ENCODE data around the gene KCTD15.

Gene KCTD15

DNA sequence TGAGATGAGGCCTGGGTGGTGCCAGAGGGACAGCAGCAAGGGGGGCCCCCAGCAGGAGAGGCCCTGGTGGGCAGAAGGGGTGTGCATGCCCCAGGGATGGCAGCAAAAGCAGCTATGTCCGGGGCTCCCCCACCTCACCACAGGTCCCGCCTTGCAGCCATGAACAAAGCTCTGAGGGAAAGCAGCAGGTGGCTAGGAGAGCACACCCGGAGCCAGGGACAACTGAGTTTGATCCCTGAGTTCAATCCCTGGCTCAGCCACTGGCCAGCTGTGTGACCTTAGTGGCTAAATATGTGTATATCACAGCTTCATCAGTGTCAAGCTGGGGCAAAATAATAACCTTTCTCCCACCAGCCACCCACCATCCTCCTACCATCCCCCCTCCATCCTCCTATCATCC is 47.7 kb upstream of the KCTD15 start:
- Histone ChIP-seq H3K79me2 (ENCODE audit: insufficient read depth, low read length) (no peaks in the 10 kb centered on the region), H3K36me3 (ENCODE audit: insufficient read depth, low read length) (no peaks in the 10 kb centered on the region), H3K4me1 (ENCODE audit: insufficient read depth, low read length) (no peaks in the 10 kb centered on the region), H3K4me2 (ENCODE audit: insufficient read depth, low read length) (no peak overlapping the region), H3K27ac (ENCODE audit: low read length) (no peak overlapping the region), H3K9ac (ENCODE audit: low read depth, low read length) (no peak overlapping the region), H3K4me3 (ENCODE audit: low read depth in 1 of 2, low read length in 2 of 2) (no peak overlapping the region), H2AFZ (ENCODE audit: low read depth, low read length) (no peak overlapping the region), H4K20me1 (ENCODE audit: insufficient read depth, low read length) (0 out of 2 replicates have a peak, but pooled peaks cover 4% of the 10 kb centered on the region), H3K9me3 (ENCODE audit: insufficient read depth, low read length, severe bottlenecking) (no peaks in the 10 kb centered on the region), H3K27me3 (ENCODE audit: insufficient read depth, low read length, poor library complexity) (no peaks in the 10 kb centered on the region)
- no peak for DNase-seq
- no peak for TF ChIP-seq CTCF (IDR thresholded peaks at IDR 0.05; ENCODE audit: borderline replicate concordance, extremely low read depth, low read length, poor library complexity, severe bottlenecking)
- no peak for ATAC-seq (ENCODE audit: insufficient read depth, low read depth)

GRCh38 chr19:33749619-33750175 is 47.0 kb upstream of the KCTD15 start:
- no peak overlapping the region for H3K9ac ChIP-seq (ENCODE audit: low read depth, low read length)
- no peak overlapping the region for H3K4me2 ChIP-seq (ENCODE audit: insufficient read depth, low read length)
- H3K27ac ChIP-seq (ENCODE audit: low read length): no peak overlapping the region
- H3K4me3 ChIP-seq (ENCODE audit: low read depth in 1 of 2, low read length in 2 of 2): no peak overlapping the region
- H3K27me3 ChIP-seq (ENCODE audit: insufficient read depth, low read length, poor library complexity): no peaks in the 10 kb centered on the region
- no peak overlapping the region for H2AFZ ChIP-seq (ENCODE audit: low read depth, low read length)
- TF ChIP-seq CTCF (IDR thresholded peaks at IDR 0.05; ENCODE audit: borderline replicate concordance, extremely low read depth, low read length, poor library complexity, severe bottlenecking) (no peak), EZH2 (IDR thresholded peaks at IDR 0.05; ENCODE audit: borderline replicate concordance, low read depth, low read length, severe bottlenecking) (no peak)
- no peaks in the 10 kb centered on the region for H3K79me2 ChIP-seq (ENCODE audit: insufficient read depth, low read length)
- no peaks in the 10 kb centered on the region for H3K4me1 ChIP-seq (ENCODE audit: insufficient read depth, low read length)
- H3K9me3 ChIP-seq (ENCODE audit: insufficient read depth, low read length, severe bottlenecking): no peaks in the 10 kb centered on the region
- 0 out of 2 replicates have a peak, but pooled peaks cover 4% of the 10 kb centered on the region for H4K20me1 ChIP-seq (ENCODE audit: insufficient read depth, low read length)
- H3K36me3 ChIP-seq (ENCODE audit: insufficient read depth, low read length): no peaks in the 10 kb centered on the region
- DNase-seq (no peak), ATAC-seq (ENCODE audit: insufficient read depth, low read depth) (no peak)

DNA sequence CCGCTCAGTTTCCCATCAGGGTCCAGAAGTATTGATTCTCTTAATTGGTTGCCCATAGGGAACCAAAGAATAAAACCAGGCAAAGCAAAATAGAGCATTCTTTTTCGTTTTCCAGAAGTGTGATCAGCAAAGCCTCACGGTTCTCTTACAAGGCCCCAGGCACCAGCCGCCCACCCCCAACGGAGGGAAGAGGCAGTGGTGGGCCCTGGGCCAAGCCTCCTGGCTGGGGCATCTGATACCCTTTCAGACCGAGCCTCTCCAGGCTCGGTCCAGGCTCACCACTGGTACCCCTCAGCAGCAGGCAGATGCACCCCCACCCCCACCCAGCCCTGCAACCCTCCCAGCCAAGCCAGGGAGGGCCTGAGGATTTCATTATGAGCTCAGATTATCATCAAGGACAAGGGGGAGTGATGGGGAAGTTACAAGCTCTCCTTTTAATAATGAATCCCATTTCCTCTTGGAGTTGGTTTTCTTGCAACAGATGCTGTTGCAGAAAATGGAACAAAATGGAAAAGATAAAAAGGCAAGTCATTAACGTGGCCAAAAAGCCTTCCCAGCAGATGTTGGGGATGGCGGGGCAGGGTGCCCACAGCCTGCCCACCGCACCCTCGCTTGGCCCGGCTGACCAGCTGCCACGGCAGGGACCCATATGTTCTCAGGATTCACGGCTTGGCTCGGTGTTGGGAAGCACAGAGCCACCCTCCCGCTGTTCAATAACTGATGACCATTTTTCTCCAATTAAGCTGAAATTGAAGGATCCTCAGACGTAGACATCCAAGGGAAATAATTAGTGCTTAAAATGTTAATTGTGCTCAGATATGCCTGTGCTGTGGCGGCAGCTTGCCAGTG is 45.9 kb upstream of the KCTD15 start:
- Histone ChIP-seq H3K27ac (ENCODE audit: low read length) (no peak overlapping the region), H3K4me2 (ENCODE audit: insufficient read depth, low read length) (no peak overlapping the region), H2AFZ (ENCODE audit: low read depth, low read length) (no peak overlapping the region), H3K4me3 (ENCODE audit: low read depth in 1 of 2, low read length in 2 of 2) (no peak overlapping the region), H3K4me1 (ENCODE audit: insufficient read depth, low read length) (no peaks in the 10 kb centered on the region), H3K36me3 (ENCODE audit: insufficient read depth, low read length) (no peaks in the 10 kb centered on the region), H4K20me1 (ENCODE audit: insufficient read depth, low read length) (0 out of 2 replicates have a peak, but pooled peaks cover 4% of the 10 kb centered on the region), H3K27me3 (ENCODE audit: insufficient read depth, low read length, poor library complexity) (no peaks in the 10 kb centered on the region), H3K9me3 (ENCODE audit: insufficient read depth, low read length, severe bottlenecking) (no peaks in the 10 kb centered on the region), H3K79me2 (ENCODE audit: insufficient read depth, low read length) (no peaks in the 10 kb centered on the region), H3K9ac (ENCODE audit: low read depth, low read length) (no peak overlapping the region)
- DNase-seq: no peak
- TF ChIP-seq EZH2 (IDR thresholded peaks at IDR 0.05; ENCODE audit: borderline replicate concordance, low read depth, low read length, severe bottlenecking) (no peak), CTCF (IDR thresholded peaks at IDR 0.05; ENCODE audit: borderline replicate concordance, extremely low read depth, low read length, poor library complexity, severe bottlenecking) (no peak)
- no peak for ATAC-seq (ENCODE audit: insufficient read depth, low read depth)

Measured in DND-41 (cell line).